Neural cell (in vitro differentiated cells): Measurements from ENCODE around the gene BCCIP. TPM values are rescaled to one million over a fixed set of nuclear protein-coding genes. Genes with fewer than 3 reads are reported as not detected.

Source experiments
- H2AFZ ChIP-seq: fragments of 200-600, 300-800 bp; sonication (generic), shearing (Covaris generic); 2 replicates; pipeline ENCODE4 v1.6.0; 2014; ENCODE audit warnings: low read depth, mild to moderate bottlenecking, antibody characterized with exemption, low read length, moderate library complexity
- H3F3A ChIP-seq: fragments of 200-600 bp; shearing (Covaris generic); 2 replicates; pipeline ENCODE4 v1.6.1; 2016; ENCODE audit warnings: mild to moderate bottlenecking, moderate library complexity, mixed read lengths, antibody characterized with exemption, low read length; ENCODE audit not compliant: insufficient read depth, poor library complexity, severe bottlenecking
- H3K27ac ChIP-seq: fragments of 200-600, 300-800 bp; sonication (generic), shearing (Covaris generic); 2 replicates; pipeline ENCODE4 v1.5.1; 2014; ENCODE audit warnings: mild to moderate bottlenecking, low read length, moderate library complexity
- H3K27me3 ChIP-seq: fragments of 300-800, 200-600 bp; sonication (generic), shearing (Covaris generic); 2 replicates; pipeline ENCODE4 v1.6.0; 2014; ENCODE audit warnings: mild to moderate bottlenecking, low read depth, low read length, moderate library complexity; ENCODE audit not compliant: insufficient read depth
- H3K36me3 ChIP-seq: fragments of 300-800, 200-600 bp; sonication (generic), shearing (Covaris generic); 2 replicates; pipeline ENCODE4 v1.5.1; 2014; ENCODE audit warnings: mild to moderate bottlenecking, antibody characterized with exemption, low read length, moderate library complexity; ENCODE audit not compliant: insufficient read depth
- H3K4me2 ChIP-seq: fragments of 300-800, 200-600 bp; sonication (generic), shearing (Covaris generic); 2 replicates; pipeline ENCODE4 v1.6.0; 2014; ENCODE audit warnings: mild to moderate bottlenecking, low read length
- H3K4me3 ChIP-seq: fragments of 300-800, 200-600 bp; sonication (generic), shearing (Covaris generic); 2 replicates; pipeline ENCODE4 v1.5.1; 2014; ENCODE audit warnings: mild to moderate bottlenecking, low read length, moderate library complexity
- H3K79me2 ChIP-seq: fragments of 200-600 bp; shearing (Covaris generic); replicated peaks from 2 replicates; pipeline ENCODE4 v1.6.0; 2014; ENCODE audit warnings: mild to moderate bottlenecking, low read length, moderate library complexity; ENCODE audit not compliant: insufficient read depth
- H3K9ac ChIP-seq: fragments of 300-800, 200-600 bp; sonication (generic), shearing (Covaris generic); 2 replicates; pipeline ENCODE4 v1.6.1; 2016; ENCODE audit warnings: mild to moderate bottlenecking, low read length, mixed read lengths
- H3K9me2 ChIP-seq: fragments of 200-600 bp; shearing (Covaris generic); 2 replicates; pipeline ENCODE4 v1.6.1; 2016; ENCODE audit warnings: mild to moderate bottlenecking, low read length, mixed read lengths; ENCODE audit not compliant: insufficient read depth
- H3K9me3 ChIP-seq: fragments of 200-600, 300-800 bp; sonication (generic), shearing (Covaris generic); 2 replicates; pipeline ENCODE4 v1.6.1; 2016; ENCODE audit warnings: mild to moderate bottlenecking, mixed run types, low read length, moderate library complexity, mixed read lengths
- H4K20me1 ChIP-seq: fragments of 200-600 bp; shearing (Covaris generic); 2 replicates; pipeline ENCODE4 v1.6.1; 2016; ENCODE audit warnings: mild to moderate bottlenecking, mixed run types; ENCODE audit not compliant: insufficient read depth
- CTCF ChIP-seq: fragments of 450-650 bp; IDR thresholded peaks from 2 replicates; pipeline ENCODE4 v1.5.1; 2014; ENCODE audit warnings: antibody characterized with exemption, mild to moderate bottlenecking, moderate library complexity; ENCODE audit not compliant: poor library complexity, severe bottlenecking
- EP300 ChIP-seq: fragments of 450-650 bp; conservative IDR thresholded peaks from 2 replicates; pipeline ENCODE4 v1.6.1; 2014; ENCODE audit warnings: antibody characterized with exemption, mild to moderate bottlenecking, moderate library complexity; ENCODE audit not compliant: poor library complexity, severe bottlenecking
- EZH2 ChIP-seq: fragments of 200-600, 300-800 bp; shearing (Covaris generic), sonication (generic); IDR thresholded peaks from 2 replicates; pipeline ENCODE4 v1.6.1; 2014; ENCODE audit warnings: antibody characterized with exemption, low read length, borderline replicate concordance, mild to moderate bottlenecking; ENCODE audit not compliant: insufficient read depth, poor library complexity, severe bottlenecking
- MXI1 ChIP-seq: fragments of 450-650 bp; conservative IDR thresholded peaks from 2 replicates; pipeline ENCODE4 v1.6.1; 2014; ENCODE audit warnings: antibody characterized with exemption, mild to moderate bottlenecking; ENCODE audit not compliant: poor library complexity, severe bottlenecking
- POLR2AphosphoS5 ChIP-seq: IDR thresholded peaks from 2 replicates; pipeline ENCODE4 v1.6.1; 2012
- RAD21 ChIP-seq: fragments of 450-650 bp; conservative IDR thresholded peaks from 2 replicates; pipeline ENCODE4 v1.6.1; 2014; ENCODE audit warnings: antibody characterized with exemption, mild to moderate bottlenecking, moderate library complexity
- REST ChIP-seq: IDR thresholded peaks from 2 replicates; pipeline ENCODE4 v1.6.1; 2012; ENCODE audit warnings: borderline replicate concordance
- SMC3 ChIP-seq: fragments of 450-650 bp; conservative IDR thresholded peaks from 2 replicates; pipeline ENCODE4 v1.6.1; 2014; ENCODE audit warnings: antibody characterized with exemption, mild to moderate bottlenecking, moderate library complexity; ENCODE audit not compliant: poor library complexity
- TAF1 ChIP-seq: IDR thresholded peaks from 2 replicates; pipeline ENCODE4 v1.6.1; 2012; ENCODE audit warnings: low read depth
- polyA plus RNA-seq: library from polyadenylated mRNA; depleted of rRNA; stranded (reverse); fragments of >200 nt; gene quantifications from 2 replicates; pipeline ENCODE4 v1.2.3, GENCODE V29; 2014

BCCIP gene
- polyA plus RNA-seq, 1 donor from 2014 or later = 95.8 TPM

- Histone ChIP-seq H3F3A (no peaks in the 10 kb centered on the region), H3K27ac (no peak overlapping the region), H3K9ac (no peak overlapping the region), H3K9me2 (no peaks in the 10 kb centered on the region), H3K79me2 (no peaks in the 10 kb centered on the region), H3K36me3 (no peaks in the 10 kb centered on the region), H2AFZ (no peak overlapping the region), H3K9me3 (no peaks in the 10 kb centered on the region), H4K20me1 (no peaks in the 10 kb centered on the region), H3K4me2 (no peak overlapping the region), H3K4me3 (no peak overlapping the region), H3K27me3 (no peaks in the 10 kb centered on the region)
- TF ChIP-seq REST (no peak), TAF1 (no peak), EP300 (no peak), RAD21 (no peak), EZH2 (no peak), SMC3 (no peak), MXI1 (no peak)
These were observed 21.2 kb upstream of the BCCIP start for GRCh38 chr10:125802131-125802530.

DNA sequence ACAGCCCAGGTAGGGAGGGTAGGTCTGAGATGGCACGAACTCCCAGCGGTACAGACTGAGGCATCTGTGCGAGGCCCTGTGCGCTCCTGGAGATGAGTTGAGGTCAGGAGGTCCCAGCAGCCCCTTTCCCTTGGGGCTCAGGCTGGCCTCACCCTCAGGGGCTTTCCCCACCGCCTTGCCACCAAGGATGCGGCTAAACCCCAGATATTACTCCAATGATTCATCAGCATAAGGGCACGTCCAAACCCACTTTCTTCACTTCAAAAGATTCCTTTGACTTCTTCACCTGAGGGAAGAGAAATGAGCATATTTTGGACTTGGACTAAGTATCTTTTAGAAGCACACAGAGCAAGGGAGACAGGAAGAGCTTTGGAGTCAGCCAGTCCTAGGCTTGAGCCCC lies 20.6 kb upstream of the BCCIP start:
- Histone ChIP-seq H3K36me3 (no peaks in the 10 kb centered on the region), H3K79me2 (no peaks in the 10 kb centered on the region), H3K27me3 (no peaks in the 10 kb centered on the region), H2AFZ (no peak overlapping the region), H3F3A (no peaks in the 10 kb centered on the region), H3K9me2 (no peaks in the 10 kb centered on the region), H3K4me3 (no peak overlapping the region), H4K20me1 (no peaks in the 10 kb centered on the region), H3K27ac (no peak overlapping the region), H3K9ac (no peak overlapping the region), H3K4me2 (no peak overlapping the region), H3K9me3 (no peaks in the 10 kb centered on the region)
- TF ChIP-seq POLR2AphosphoS5 (no peak), EP300 (no peak), CTCF (no peak), EZH2 (no peak), SMC3 (no peak), REST (no peak), TAF1 (no peak), MXI1 (no peak), RAD21 (no peak)
